Effector memory CD4-positive, alpha-beta T cell (primary cell): ENCODE measurements around the gene SLC1A4.
"Not testable (repeated sequence)": the region's sequence is repeated elsewhere in the genome, so short reads cannot be mapped to it uniquely, and the experiment has no call there.

Source experiments
- DNase-seq, 3 donors: peaks; one replicate each; pipeline ENCODE4 v3.0.0-alpha.2; 2020
- H3K27ac ChIP-seq: 2 replicates; pipeline ENCODE4 v1.7.0; 2013; ENCODE audit warnings: mild to moderate bottlenecking, low read length, moderate library complexity; ENCODE audit not compliant: insufficient read depth, poor library complexity, severe bottlenecking
- H3K27me3 ChIP-seq: replicated peaks from 2 replicates; pipeline ENCODE4 v1.7.0; 2013; ENCODE audit warnings: mild to moderate bottlenecking, low read length; ENCODE audit not compliant: insufficient read depth, control insufficient read depth, poor library complexity, severe bottlenecking
- H3K36me3 ChIP-seq: 2 replicates; pipeline ENCODE4 v1.7.0; 2013; ENCODE audit warnings: mild to moderate bottlenecking, low read length, moderate library complexity; ENCODE audit not compliant: control insufficient read depth, insufficient read depth
- H3K4me1 ChIP-seq: 2 replicates; pipeline ENCODE4 v1.7.0; 2013; ENCODE audit warnings: low read length, mild to moderate bottlenecking; ENCODE audit not compliant: control insufficient read depth, insufficient read depth, poor library complexity, severe bottlenecking
- H3K4me3 ChIP-seq: 2 replicates; pipeline ENCODE4 v1.7.0; 2013; ENCODE audit warnings: low read length, low read depth, mild to moderate bottlenecking; ENCODE audit not compliant: insufficient read depth, poor library complexity, severe bottlenecking
- H3K9me3 ChIP-seq: 2 replicates; pipeline ENCODE4 v1.7.0; 2013; ENCODE audit warnings: mild to moderate bottlenecking, low read length, moderate library complexity; ENCODE audit not compliant: control insufficient read depth

SLC1A4 gene

GRCh38 chr2:65031341-65032018 lies 42.3 kb downstream of the SLC1A4 start:
- Histone ChIP-seq H3K27me3 (no peaks in the 10 kb centered on the region), H3K4me1 (peaks cover 16% of the 10 kb centered on the region), H3K9me3 (no peaks in the 10 kb centered on the region), H3K4me3 (no peak overlapping the region), H3K27ac (peak overlapping the region; percentile 15), H3K36me3 (no peaks in the 10 kb centered on the region)
- DNase-seq = no peak

GRCh38 chr2:65032019-65032975 lies 43.1 kb downstream of the SLC1A4 start:
- Histone ChIP-seq H3K4me1 (peaks cover 16% of the 10 kb centered on the region), H3K27ac (peak overlapping the region; percentile 15), H3K9me3 (no peaks in the 10 kb centered on the region), H3K4me3 (no peak overlapping the region), H3K27me3 (no peaks in the 10 kb centered on the region), H3K36me3 (no peaks in the 10 kb centered on the region)
- no peak for DNase-seq

- peaks cover 16% of the 10 kb centered on the region for H3K4me1 ChIP-seq
Measured at GRCh38 chr2:65033178-65033577, 44.0 kb downstream of the SLC1A4 start.

GRCh38 chr2:65033667-65034066 lies 44.5 kb downstream of the SLC1A4 start:
- H3K9me3 ChIP-seq, DNase-seq, H3K27me3 ChIP-seq, H3K27ac ChIP-seq, H3K36me3 ChIP-seq, H3K4me3 ChIP-seq: not testable (repeated sequence)
- H3K4me1 ChIP-seq = peaks cover 16% of the 10 kb centered on the region

More at GRCh38 chr2:65033178-65033577, 44.0 kb downstream of the SLC1A4 start:
- no peaks in the 10 kb centered on the region for H3K36me3 ChIP-seq
- no peaks in the 10 kb centered on the region for H3K27me3 ChIP-seq
- no peak overlapping the region for H3K4me3 ChIP-seq
- DNase-seq = no peak
- no peak overlapping the region for H3K27ac ChIP-seq
- H3K9me3 ChIP-seq = no peaks in the 10 kb centered on the region

GRCh38 chr2:65035351-65035943 lies 46.2 kb downstream of the SLC1A4 start:
- no peak overlapping the region for H3K27ac ChIP-seq
- no peaks in the 10 kb centered on the region for H3K9me3 ChIP-seq
- no peak overlapping the region for H3K4me3 ChIP-seq
- no peaks in the 10 kb centered on the region for H3K36me3 ChIP-seq
- H3K27me3 ChIP-seq = no peaks in the 10 kb centered on the region
- peaks cover 16% of the 10 kb centered on the region for H3K4me1 ChIP-seq
- no peak for DNase-seq

- Histone ChIP-seq H3K9me3 (no peaks in the 10 kb centered on the region), H3K36me3 (no peaks in the 10 kb centered on the region), H3K4me1 (peaks cover 5% of the 10 kb centered on the region), H3K4me3 (no peak overlapping the region), H3K27me3 (no peaks in the 10 kb centered on the region), H3K27ac (no peak overlapping the region)
- DNase-seq = no peak
Measured at GRCh38 chr2:65037178-65037577, 48.0 kb downstream of the SLC1A4 start.

GRCh38 chr2:65039640-65040039 lies 50.4 kb downstream of the SLC1A4 start:
- Histone ChIP-seq H3K27me3 (no peaks in the 10 kb centered on the region), H3K4me3 (no peak overlapping the region)
- DNase-seq = no peak

GRCh38 chr2:65040400-65041261 lies 51.4 kb downstream of the SLC1A4 start:
- Histone ChIP-seq H3K36me3 (no peaks in the 10 kb centered on the region), H3K9me3 (no peaks in the 10 kb centered on the region), H3K27ac (no peak overlapping the region), H3K4me3 (no peak overlapping the region), H3K4me1 (no peaks in the 10 kb centered on the region), H3K27me3 (no peaks in the 10 kb centered on the region)
- peak; percentile 46 to 66 (median 54) for DNase-seq

More at GRCh38 chr2:65039640-65040039, 50.4 kb downstream of the SLC1A4 start:
- Histone ChIP-seq H3K36me3 (no peaks in the 10 kb centered on the region), H3K27ac (no peak overlapping the region), H3K4me1 (no peaks in the 10 kb centered on the region), H3K9me3 (no peaks in the 10 kb centered on the region)

GRCh38 chr2:65043001-65043400 lies 53.8 kb downstream of the SLC1A4 start:
- Histone ChIP-seq H3K27me3 (no peaks in the 10 kb centered on the region), H3K4me1 (no peaks in the 10 kb centered on the region), H3K4me3 (no peak overlapping the region), H3K9me3 (no peaks in the 10 kb centered on the region), H3K36me3 (no peaks in the 10 kb centered on the region), H3K27ac (no peak overlapping the region)
- DNase-seq = no peak
